H9 (cell line): ENCODE data around the gene OR2T35. TPM values are rescaled to one million over a fixed set of nuclear protein-coding genes. Genes with fewer than 3 reads are reported as not detected.

ENCODE experiments used
- DNase-seq: peaks from one replicate; pipeline ENCODE4 v3.0.0-alpha.2; 2017
- H2AFZ ChIP-seq: one replicate; pipeline ENCODE4 v1.6.1; 2013; ENCODE audit warnings: mild to moderate bottlenecking, low read length, control low read depth, moderate library complexity
- H2AK5ac ChIP-seq: 2 replicates; pipeline ENCODE4 v1.6.1; 2013; ENCODE audit warnings: low read length, control low read depth, mixed read lengths; ENCODE audit not compliant: insufficient read length
- H2BK120ac ChIP-seq: one replicate; pipeline ENCODE4 v1.6.1; 2013; ENCODE audit warnings: low read depth, mild to moderate bottlenecking, low read length, control low read depth, inconsistent platforms; ENCODE audit not compliant: poor library complexity, severe bottlenecking
- H2BK12ac ChIP-seq: 2 replicates; pipeline ENCODE4 v1.6.1; 2013; ENCODE audit warnings: low read length, control low read depth, mixed read lengths, low read depth; ENCODE audit not compliant: insufficient read length
- H2BK15ac ChIP-seq: 2 replicates; pipeline ENCODE4 v1.6.1; 2013; ENCODE audit warnings: low read depth, low read length, control low read depth
- H2BK20ac ChIP-seq: one replicate; pipeline ENCODE4 v1.6.1; 2013; ENCODE audit warnings: low read depth, mild to moderate bottlenecking, low read length, control low read depth, inconsistent platforms; ENCODE audit not compliant: poor library complexity, severe bottlenecking
- H2BK5ac ChIP-seq: 2 replicates; pipeline ENCODE4 v1.6.1; 2013; ENCODE audit warnings: low read length, control low read depth, mixed read lengths; ENCODE audit not compliant: insufficient read length
- H3K14ac ChIP-seq: 2 replicates; pipeline ENCODE4 v1.6.1; 2013; ENCODE audit warnings: low read length, control low read depth; ENCODE audit not compliant: insufficient read depth
- H3K18ac ChIP-seq: 2 replicates; pipeline ENCODE4 v1.6.1; 2013; ENCODE audit warnings: low read depth, mild to moderate bottlenecking, mixed read lengths, low read length, control low read depth; ENCODE audit not compliant: insufficient read length
- H3K23ac ChIP-seq: 2 replicates; pipeline ENCODE4 v1.6.1; 2013; ENCODE audit warnings: low read length, control low read depth, mixed read lengths, low read depth; ENCODE audit not compliant: insufficient read length
- H3K23me2 ChIP-seq: 2 replicates; pipeline ENCODE4 v1.6.1; 2013; ENCODE audit warnings: low read depth, mild to moderate bottlenecking, mixed read lengths, low read length, control low read depth; ENCODE audit not compliant: insufficient read length, poor library complexity, severe bottlenecking
- H3K27ac ChIP-seq: 2 replicates; pipeline ENCODE4 v1.5.1; 2013; ENCODE audit warnings: low read length, control low read depth, mixed read lengths, low read depth; ENCODE audit not compliant: insufficient read length
- H3K27me3 ChIP-seq: 2 replicates; pipeline ENCODE4 v1.6.1; 2013; ENCODE audit warnings: low read length, control low read depth, inconsistent platforms; ENCODE audit not compliant: insufficient read depth
- H3K4ac ChIP-seq: 2 replicates; pipeline ENCODE4 v1.6.1; 2013; ENCODE audit warnings: low read depth, mild to moderate bottlenecking, control low read depth, inconsistent platforms, low read length, moderate library complexity
- H3K4me1 ChIP-seq: 2 replicates; pipeline ENCODE4 v1.6.1; 2013; ENCODE audit warnings: low read length, control low read depth, inconsistent platforms; ENCODE audit not compliant: insufficient read depth
- H3K4me2 ChIP-seq: 2 replicates; pipeline ENCODE4 v1.6.1; 2013; ENCODE audit warnings: low read length, control low read depth, mixed read lengths; ENCODE audit not compliant: insufficient read length, insufficient read depth
- H3K56ac ChIP-seq: 2 replicates; pipeline ENCODE4 v1.6.1; 2013; ENCODE audit warnings: low read depth, mild to moderate bottlenecking, mixed read lengths, low read length, control low read depth; ENCODE audit not compliant: insufficient read length
- H3K79me1 ChIP-seq: 2 replicates; pipeline ENCODE4 v1.6.1; 2013; ENCODE audit warnings: low read depth, mild to moderate bottlenecking, moderate library complexity, low read length, control low read depth, inconsistent platforms; ENCODE audit not compliant: insufficient read depth, poor library complexity, severe bottlenecking
- H3K79me2 ChIP-seq: 2 replicates; pipeline ENCODE4 v1.6.1; 2013; ENCODE audit warnings: low read length, control low read depth, inconsistent platforms; ENCODE audit not compliant: insufficient read depth
- H3K9ac ChIP-seq: 2 replicates; pipeline ENCODE4 v1.6.1; 2013; ENCODE audit warnings: low read length, control low read depth, mixed read lengths; ENCODE audit not compliant: insufficient read length; ENCODE audit errors: extremely low read depth
- H3K9me3 ChIP-seq: one replicate; pipeline ENCODE4 v1.6.1; 2013; ENCODE audit warnings: low read depth, low read length, inconsistent platforms; ENCODE audit not compliant: control insufficient read depth
- H3T11ph ChIP-seq: one replicate; pipeline ENCODE4 v1.6.1; 2013; ENCODE audit warnings: mild to moderate bottlenecking, low read length, control low read depth, inconsistent platforms
- H4K20me1 ChIP-seq: one replicate; pipeline ENCODE4 v1.6.1; 2013; ENCODE audit not compliant: control insufficient read depth, insufficient read length, insufficient read depth
- H4K5ac ChIP-seq: 2 replicates; pipeline ENCODE4 v1.6.1; 2013; ENCODE audit warnings: low read depth, mild to moderate bottlenecking, mixed read lengths, low read length, control low read depth; ENCODE audit not compliant: insufficient read length
- H4K8ac ChIP-seq: replicated peaks from 2 replicates; pipeline ENCODE4 v1.6.1; 2013; ENCODE audit warnings: low read length, control low read depth, mixed read lengths, low read depth; ENCODE audit not compliant: insufficient read length
- H4K91ac ChIP-seq: 2 replicates; pipeline ENCODE4 v1.6.1; 2013; ENCODE audit warnings: low read depth, mild to moderate bottlenecking, moderate library complexity, mixed read lengths, low read length, control low read depth; ENCODE audit not compliant: insufficient read length
- H3K27ac Mint-ChIP-seq, 3 experiments: 2 replicates in 2 of 3; 3 replicates in 1 of 3; pipeline ENCODE4 v1.8.0; 2020 to 2021; ENCODE audit warnings: mixed read lengths in 3 of 3, mild to moderate bottlenecking in 1 of 3, moderate library complexity in 1 of 3
- H3K27me3 Mint-ChIP-seq: 2 replicates; pipeline ENCODE4 v1.8.0; 2021; ENCODE audit warnings: low read depth, mild to moderate bottlenecking, moderate library complexity, mixed read lengths
- H3K36me3 Mint-ChIP-seq, 3 experiments: 2 replicates in 2 of 3; 3 replicates in 1 of 3; pipeline ENCODE4 v1.8.0; 2020 to 2021; ENCODE audit warnings: low read depth in 3 of 3, mixed read lengths in 3 of 3; ENCODE audit not compliant: insufficient read depth in 1 of 3
- H3K4me1 Mint-ChIP-seq, 2 experiments: 2 replicates each; pipeline ENCODE4 v1.8.0; 2020; ENCODE audit warnings: mixed read lengths in 2 of 2
- H3K4me3 Mint-ChIP-seq, 2 experiments: 2 replicates in 1 of 2; 3 replicates in 1 of 2; pipeline ENCODE4 v1.8.0; 2020 to 2021; ENCODE audit warnings: mild to moderate bottlenecking in 2 of 2, mixed read lengths in 2 of 2, moderate library complexity in 1 of 2
- H3K9me3 Mint-ChIP-seq, 2 experiments: 2 replicates in 1 of 2; 3 replicates in 1 of 2; pipeline ENCODE4 v1.8.0; 2020; ENCODE audit warnings: mild to moderate bottlenecking in 2 of 2, mixed read lengths in 2 of 2, moderate library complexity in 1 of 2
- CTCF ChIP-seq: fragments of 200-600 bp; sonication (generic); conservative IDR thresholded peaks from 3 replicates; pipeline ENCODE4 v1.8.0; 2021; ENCODE audit warnings: antibody characterized with exemption, mild to moderate bottlenecking
- WGBS: extraction: QIAGEN DNeasy Blood & Tissue Kit; methylation state at CpG from one replicate; pipeline ENCODE4 v1.1.7; 2013; ENCODE audit warnings: missing lambda C conversion rate, low lambda C conversion rate, mixed read lengths; ENCODE audit not compliant: insufficient read length; ENCODE audit errors: extremely low coverage; 5-methylcytosine and 5-hydroxymethylcytosine counted together
- total RNA-seq: library from RNA; stranded (reverse); gene quantifications from 2 replicates; pipeline ENCODE4 v1.2.1, GENCODE V29; 2021

OR2T35 gene
- total RNA-seq, 1 experiment from 2014 or later: not detected

- Histone ChIP-seq H3K56ac (no peak overlapping the region), H2BK12ac (no peak overlapping the region), H3K4me1 (no peaks in the 10 kb centered on the region), H3K18ac (no peak overlapping the region), H4K8ac (no peak overlapping the region), H2BK20ac (no peak overlapping the region), H4K20me1 (no peaks in the 10 kb centered on the region), H2BK15ac (no peak overlapping the region), H3K14ac (no peak overlapping the region), H3K79me2 (no peaks in the 10 kb centered on the region), H3K4me2 (no peak overlapping the region), H2AK5ac (no peak overlapping the region), H4K91ac (no peak overlapping the region), H2AFZ (no peak overlapping the region), H2BK5ac (no peak overlapping the region), H2BK120ac (no peak overlapping the region), H3K4ac (no peak overlapping the region), H3T11ph (no peak overlapping the region), H3K9me3 (peaks cover 65% of the 10 kb centered on the region), H3K9ac (no peak overlapping the region), H4K5ac (no peak overlapping the region), H3K23me2 (no peaks in the 10 kb centered on the region), H3K23ac (no peak overlapping the region), H3K27me3 (no peaks in the 10 kb centered on the region), H3K79me1 (no peaks in the 10 kb centered on the region), H3K27ac (no peak overlapping the region)
- peaks cover 0 to 16% (median 11%) of the 10 kb centered on the region in 3 experiments; a peak in 5 of 7 replicates for H3K36me3 Mint-ChIP-seq
- WGBS: no CpG with 5 or more reads among the region's 8 CpGs
- H3K27me3 Mint-ChIP-seq: peaks cover 2% of the 10 kb centered on the region
- no peak overlapping the region for H3K27ac Mint-ChIP-seq
- H3K4me3 Mint-ChIP-seq: no peak overlapping the region
- H3K4me1 Mint-ChIP-seq: no peaks in the 10 kb centered on the region
- no peak for TF ChIP-seq CTCF
- H3K9me3 Mint-ChIP-seq: peaks cover 80 to 87% of the 10 kb centered on the region in 2 experiments
- DNase-seq: no peak
Observed at GRCh38 chr1:248599396-248599795, 45.7 kb downstream of the OR2T35 start.
